ENCODE data around the gene ADGRV1.
A peak's percentile ranks its signal among the peaks of the same experiment; 100 is the strongest.
"Not testable (repeated sequence)": the region's sequence is repeated elsewhere in the genome, so short reads cannot be mapped to it uniquely, and the experiment has no call there.

Gene ADGRV1

GRCh38 chr5:90912476-90912875 is 353.9 kb downstream of the ADGRV1 start:
- Histone ChIP-seq H3K36me3 (ENCODE audit: insufficient read depth, low read length) (peaks cover 5% of the 10 kb centered on the region; the same call in 1 of the 2 replicates), H3K27ac (ENCODE audit: low read depth, low read length) (no peak overlapping the region), H3K9me3 (ENCODE audit: insufficient read depth, low read depth, low read length) (no peaks in the 10 kb centered on the region), H3K4me3 (ENCODE audit: low read length) (no peak overlapping the region), H3K9ac (ENCODE audit: low read depth, low read length) (no peak overlapping the region), H3K4me1 (ENCODE audit: insufficient read depth, low read length) (peaks cover 23% of the 10 kb centered on the region), H3K27me3 (ENCODE audit: insufficient read depth, low read length) (no peaks in the 10 kb centered on the region)
- 85% methylated on average over 4 of the region's 4 CpGs for WGBS

GRCh38 chr5:90915393-90915792 is 356.8 kb downstream of the ADGRV1 start:
- Histone ChIP-seq H3K4me3 (ENCODE audit: low read length) (no peak overlapping the region), H3K9ac (ENCODE audit: low read depth, low read length) (no peak overlapping the region), H3K27me3 (ENCODE audit: insufficient read depth, low read length) (no peaks in the 10 kb centered on the region), H3K36me3 (ENCODE audit: insufficient read depth, low read length) (peaks cover 5% of the 10 kb centered on the region; the same call in 1 of the 2 replicates), H3K27ac (ENCODE audit: low read depth, low read length) (no peak overlapping the region), H3K9me3 (ENCODE audit: insufficient read depth, low read depth, low read length) (no peaks in the 10 kb centered on the region), H3K4me1 (ENCODE audit: insufficient read depth, low read length) (peaks cover 9% of the 10 kb centered on the region; the same call in 1 of the 2 replicates)
- 90% methylated on average over 3 of the region's 4 CpGs for WGBS

DNA sequence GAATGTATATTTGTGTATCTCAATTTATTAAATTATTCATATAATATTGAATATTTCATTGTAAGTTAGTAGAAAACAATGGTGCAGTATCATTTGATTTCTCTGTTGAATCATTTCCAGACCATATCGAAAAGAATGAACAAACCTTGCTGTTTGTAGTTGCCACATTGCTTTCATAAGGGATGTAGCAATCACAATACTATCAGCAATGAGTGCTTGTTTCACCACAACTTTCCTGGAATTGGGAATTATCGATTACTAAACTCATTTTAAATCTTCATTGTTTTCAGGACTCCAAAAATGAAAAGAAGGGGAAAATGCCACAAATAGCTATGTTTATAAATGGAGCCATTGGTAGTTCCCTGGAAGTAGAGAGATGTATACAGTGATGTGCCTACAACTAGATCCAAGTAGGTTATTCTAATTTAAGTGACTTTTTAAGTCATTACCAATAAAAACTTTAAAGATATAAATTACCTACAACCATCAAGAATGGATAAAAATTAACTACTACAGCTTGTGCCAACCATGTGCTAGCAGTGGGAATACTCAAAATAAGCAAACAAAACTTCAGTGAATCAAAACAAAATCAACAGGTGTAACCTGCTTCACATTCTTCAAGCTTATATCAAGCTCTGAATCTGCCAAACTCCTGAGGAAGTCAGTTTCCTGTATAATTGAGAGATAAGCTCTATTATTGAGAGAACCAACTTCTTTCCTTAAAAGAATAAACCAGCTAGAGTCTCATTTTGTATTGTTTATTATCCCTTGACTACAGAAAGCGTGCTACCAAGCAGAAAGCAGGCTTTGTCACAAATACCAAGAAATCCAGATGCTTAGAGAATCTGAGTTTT is 358.6 kb downstream of the ADGRV1 start:
- WGBS = 86% methylated on average over 3 of the region's 3 CpGs

GRCh38 chr5:90917928-90918668 is 359.5 kb downstream of the ADGRV1 start:
- peaks cover 17% of the 10 kb centered on the region for H3K36me3 ChIP-seq (ENCODE audit: insufficient read depth, low read length)
- no peak overlapping the region for H3K27ac ChIP-seq (ENCODE audit: low read depth, low read length)
- H3K27me3 ChIP-seq (ENCODE audit: insufficient read depth, low read length) = no peaks in the 10 kb centered on the region
- no peak overlapping the region for H3K4me3 ChIP-seq (ENCODE audit: low read length)
- 89% methylated on average over 6 of the region's 6 CpGs for WGBS
- no peak overlapping the region for H3K9ac ChIP-seq (ENCODE audit: low read depth, low read length)
- no peaks in the 10 kb centered on the region; the same call in 1 of the 2 replicates for H3K9me3 ChIP-seq (ENCODE audit: insufficient read depth, low read depth, low read length)
- H3K4me1 ChIP-seq (ENCODE audit: insufficient read depth, low read length) = peaks cover 9% of the 10 kb centered on the region; the same call in 1 of the 2 replicates

More for the DNA sequence above, 358.6 kb downstream of the ADGRV1 start:
- Histone ChIP-seq H3K4me1 (ENCODE audit: insufficient read depth, low read length) (peaks cover 9% of the 10 kb centered on the region; the same call in 1 of the 2 replicates), H3K4me3 (ENCODE audit: low read length) (no peak overlapping the region), H3K27ac (ENCODE audit: low read depth, low read length) (no peak overlapping the region), H3K9me3 (ENCODE audit: insufficient read depth, low read depth, low read length) (no peaks in the 10 kb centered on the region), H3K27me3 (ENCODE audit: insufficient read depth, low read length) (no peaks in the 10 kb centered on the region), H3K9ac (ENCODE audit: low read depth, low read length) (no peak overlapping the region), H3K36me3 (ENCODE audit: insufficient read depth, low read length) (peaks cover 13% of the 10 kb centered on the region)

DNA sequence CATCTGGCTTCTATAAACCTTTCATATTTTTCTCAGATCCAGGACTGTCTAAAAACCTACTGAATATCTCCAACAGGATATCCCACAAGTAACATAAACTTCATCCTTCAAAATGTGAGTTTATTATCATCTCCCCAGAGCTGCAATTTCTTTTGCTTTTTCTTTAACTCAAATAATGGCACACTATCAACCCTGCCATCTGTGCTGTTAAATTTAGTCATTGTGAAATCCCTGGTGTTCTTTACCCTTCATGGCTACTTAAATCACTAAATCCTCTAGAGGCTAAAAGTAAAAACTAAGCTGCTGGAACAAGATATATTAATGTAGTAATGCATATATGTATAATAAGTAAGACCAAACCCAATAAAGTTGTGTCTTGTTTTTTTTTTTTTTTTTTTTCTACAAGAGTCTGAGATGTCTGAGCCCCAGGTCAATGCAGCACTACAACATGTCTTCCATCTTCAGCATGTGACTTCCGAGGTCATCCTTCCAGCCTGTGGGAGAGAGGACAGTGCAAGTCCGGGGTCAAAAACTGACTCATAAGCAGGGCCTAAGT is 362.9 kb downstream of the ADGRV1 start:
- Histone ChIP-seq H3K9me3 (ENCODE audit: insufficient read depth, low read depth, low read length) (no peaks in the 10 kb centered on the region; the same call in 1 of the 2 replicates), H3K36me3 (ENCODE audit: insufficient read depth, low read length) (peaks cover 17% of the 10 kb centered on the region), H3K27me3 (ENCODE audit: insufficient read depth, low read length) (no peaks in the 10 kb centered on the region), H3K4me3 (ENCODE audit: low read length) (no peak overlapping the region), H3K4me1 (ENCODE audit: insufficient read depth, low read length) (no peaks in the 10 kb centered on the region), H3K27ac (ENCODE audit: low read depth, low read length) (no peak overlapping the region), H3K9ac (ENCODE audit: low read depth, low read length) (no peak overlapping the region)
- 100% methylated on average over 2 of the region's 2 CpGs for WGBS

DNA sequence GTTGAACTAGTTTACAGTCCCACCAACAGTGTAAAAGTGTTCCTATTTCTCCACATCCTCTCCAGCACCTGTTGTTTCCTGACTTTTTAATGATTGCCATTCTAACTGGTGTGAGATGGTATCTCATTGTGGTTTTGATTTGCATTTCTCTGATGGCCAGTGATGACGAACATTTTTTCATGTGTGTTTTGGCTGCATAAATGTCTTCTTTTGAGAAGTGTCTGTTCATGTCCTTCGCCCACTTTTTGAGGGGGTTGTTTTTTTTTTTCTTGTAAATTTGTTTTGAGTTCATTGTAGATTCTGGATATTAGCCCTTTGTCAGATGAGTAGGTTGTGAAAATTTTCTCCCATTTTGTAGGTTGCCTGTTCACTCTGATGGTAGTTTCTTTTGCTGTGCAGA is 365.6 kb downstream of the ADGRV1 start:
- not testable (repeated sequence) for H3K27me3 ChIP-seq (ENCODE audit: insufficient read depth, low read length); H3K9ac ChIP-seq (ENCODE audit: low read depth, low read length); H3K4me3 ChIP-seq (ENCODE audit: low read length); H3K4me1 ChIP-seq (ENCODE audit: insufficient read depth, low read length); H3K9me3 ChIP-seq (ENCODE audit: insufficient read depth, low read depth, low read length); H3K27ac ChIP-seq (ENCODE audit: low read depth, low read length)
- WGBS = 100% methylated on average over 2 of the region's 2 CpGs
- H3K36me3 ChIP-seq (ENCODE audit: insufficient read depth, low read length) = peaks cover 17% of the 10 kb centered on the region

GRCh38 chr5:90929013-90929839 is 370.6 kb downstream of the ADGRV1 start:
- Histone ChIP-seq H3K4me1 (ENCODE audit: insufficient read depth, low read length) (peaks cover 34% of the 10 kb centered on the region), H3K9ac (ENCODE audit: low read depth, low read length) (peak overlapping the region; percentile 83), H3K4me3 (ENCODE audit: low read length) (peak overlapping the region; percentile 65), H3K27ac (ENCODE audit: low read depth, low read length) (peak overlapping the region; percentile 56; the same call in 1 of the 2 replicates)
- not testable (repeated sequence) for H3K27me3 ChIP-seq (ENCODE audit: insufficient read depth, low read length); H3K9me3 ChIP-seq (ENCODE audit: insufficient read depth, low read depth, low read length); H3K36me3 ChIP-seq (ENCODE audit: insufficient read depth, low read length)
- WGBS = 8% methylated on average over 28 of the region's 29 CpGs

DNA sequence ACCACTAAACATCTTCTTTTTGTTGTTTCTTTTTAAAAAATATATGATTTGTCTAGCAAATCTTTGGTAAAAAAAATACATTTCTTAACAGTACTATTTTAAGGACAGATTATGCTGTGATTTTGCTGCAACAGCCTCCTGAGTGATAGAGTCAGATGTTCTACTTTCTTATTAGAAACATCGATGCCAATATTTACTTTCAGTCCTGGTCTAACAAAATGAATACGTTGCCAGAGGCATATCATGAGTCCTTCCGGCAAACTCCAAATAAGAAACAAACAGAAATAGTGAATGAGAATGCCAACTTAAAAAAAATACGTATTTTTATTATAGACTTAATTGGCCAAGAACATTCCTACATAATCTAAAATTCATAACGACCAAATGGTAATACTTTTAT is 371.5 kb downstream of the ADGRV1 start:
- Histone ChIP-seq H3K4me3 (ENCODE audit: low read length) (peak overlapping the region; percentile 65), H3K27ac (ENCODE audit: low read depth, low read length) (no peak overlapping the region), H3K9me3 (ENCODE audit: insufficient read depth, low read depth, low read length) (no peaks in the 10 kb centered on the region), H3K9ac (ENCODE audit: low read depth, low read length) (no peak overlapping the region; the same call in 1 of the 2 replicates), H3K36me3 (ENCODE audit: insufficient read depth, low read length) (no peaks in the 10 kb centered on the region), H3K4me1 (ENCODE audit: insufficient read depth, low read length) (peaks cover 34% of the 10 kb centered on the region), H3K27me3 (ENCODE audit: insufficient read depth, low read length) (no peaks in the 10 kb centered on the region)
- 100% methylated on average over 3 of the region's 5 CpGs for WGBS

GRCh38 chr5:90930756-90931431 is 372.3 kb downstream of the ADGRV1 start:
- no peaks in the 10 kb centered on the region for H3K36me3 ChIP-seq (ENCODE audit: insufficient read depth, low read length)
- H3K27me3 ChIP-seq (ENCODE audit: insufficient read depth, low read length) = no peaks in the 10 kb centered on the region
- H3K9ac ChIP-seq (ENCODE audit: low read depth, low read length) = no peak overlapping the region
- peaks cover 34% of the 10 kb centered on the region for H3K4me1 ChIP-seq (ENCODE audit: insufficient read depth, low read length)
- H3K27ac ChIP-seq (ENCODE audit: low read depth, low read length) = 0 out of 2 replicates have a peak overlapping the region, but pooled peaks have one; percentile 31
- no peak overlapping the region for H3K4me3 ChIP-seq (ENCODE audit: low read length)
- H3K9me3 ChIP-seq (ENCODE audit: insufficient read depth, low read depth, low read length) = no peaks in the 10 kb centered on the region
- 78% methylated on average over 3 of the region's 4 CpGs for WGBS

GRCh38 chr5:90932052-90932699 is 373.6 kb downstream of the ADGRV1 start:
- no peaks in the 10 kb centered on the region for H3K9me3 ChIP-seq (ENCODE audit: insufficient read depth, low read depth, low read length)
- no peaks in the 10 kb centered on the region for H3K27me3 ChIP-seq (ENCODE audit: insufficient read depth, low read length)
- peaks cover 34% of the 10 kb centered on the region for H3K4me1 ChIP-seq (ENCODE audit: insufficient read depth, low read length)
- no peaks in the 10 kb centered on the region for H3K36me3 ChIP-seq (ENCODE audit: insufficient read depth, low read length)
- no peak overlapping the region for H3K27ac ChIP-seq (ENCODE audit: low read depth, low read length)
- no peak overlapping the region for H3K9ac ChIP-seq (ENCODE audit: low read depth, low read length)
- H3K4me3 ChIP-seq (ENCODE audit: low read length) = no peak overlapping the region
- 14% methylated on average over 4 of the region's 4 CpGs for WGBS
